Thoracic aorta endothelial cell (primary cell): ENCODE results near the gene TWSG1. TPM values are rescaled to one million over a fixed set of nuclear protein-coding genes. Genes with fewer than 3 reads are reported as not detected.

Source experiments
- total RNA-seq: library from RNA; depleted of rRNA; stranded (reverse); fragments of >200 nt; gene quantifications from 2 replicates; pipeline ENCODE4 v1.2.3, GENCODE V29; 2012

The TWSG1 gene
- 89.6 and 108 TPM in 2 replicates for total RNA-seq

GRCh38 chr18:9334329-9334972 lies at the start of gene TWSG1:
Gene TWSG1, plus strand, starts transcription at chr18:9334773. Its CDS starts 2,457 bp downstream, at chr18:9337230.

Other genes with a start within 250 kb of the TWSG1 start
- 211 and 234 TPM in 2 replicates for gene NDUFV2, start 232.1 kb upstream of the TWSG1 start, total RNA-seq
- 28.4 and 28.7 TPM in 2 replicates for gene ANKRD12, start 198.0 kb upstream of the TWSG1 start, total RNA-seq
- gene RALBP1, start 140.7 kb downstream of the TWSG1 start, total RNA-seq: 96.1 and 99.3 TPM in 2 replicates